Muscle of arm (tissue), 12 donors: ENCODE results near the gene TMEM33. TPM values are rescaled to one million over a fixed set of nuclear protein-coding genes. Genes with fewer than 3 reads are reported as not detected.
A peak's percentile ranks its signal among the peaks of the same experiment; 100 is the strongest.

ENCODE experiments used
- DNase-seq: peaks from one replicate; pipeline ENCODE4 v3.0.0-alpha.2; 2013
- polyA plus RNA-seq, 12 donors: library from polyadenylated mRNA; unstranded; fragments of 120-200 nt; gene quantifications; one replicate each; pipeline ENCODE4 v1.2.1, GENCODE V29; 2013; ENCODE audit not compliant: insufficient read length in 12 of 12

The TMEM33 gene
- polyA plus RNA-seq, 12 donors, result 17.5 to 39.4 (median 21.2) TPM; not detected in 1

DNA sequence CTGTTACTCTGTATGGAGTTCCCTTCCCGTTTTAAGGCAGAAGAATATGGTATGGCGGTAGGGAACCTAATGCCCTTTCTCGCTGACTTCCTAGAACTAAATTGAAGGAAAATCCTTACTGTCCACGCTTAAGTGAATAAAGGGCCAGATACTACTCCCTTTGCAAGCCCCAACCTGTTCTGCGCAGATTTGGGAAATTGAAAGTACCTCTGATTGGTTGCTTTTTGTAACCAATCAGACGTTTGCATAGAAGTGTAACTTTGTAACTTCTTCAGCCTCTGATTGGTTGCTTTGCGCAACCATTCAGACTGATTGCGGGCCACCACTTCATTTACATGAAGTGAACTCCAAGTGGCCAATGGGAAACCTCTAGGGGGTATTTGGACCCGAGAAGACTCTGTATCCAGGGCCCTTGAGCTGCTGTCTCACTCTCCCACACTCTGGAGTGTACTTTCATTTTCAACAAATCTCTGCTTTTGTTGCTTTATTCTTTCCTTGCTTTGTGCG, 1.2 kb upstream of the TMEM33 start:
- no peak for DNase-seq

DNA sequence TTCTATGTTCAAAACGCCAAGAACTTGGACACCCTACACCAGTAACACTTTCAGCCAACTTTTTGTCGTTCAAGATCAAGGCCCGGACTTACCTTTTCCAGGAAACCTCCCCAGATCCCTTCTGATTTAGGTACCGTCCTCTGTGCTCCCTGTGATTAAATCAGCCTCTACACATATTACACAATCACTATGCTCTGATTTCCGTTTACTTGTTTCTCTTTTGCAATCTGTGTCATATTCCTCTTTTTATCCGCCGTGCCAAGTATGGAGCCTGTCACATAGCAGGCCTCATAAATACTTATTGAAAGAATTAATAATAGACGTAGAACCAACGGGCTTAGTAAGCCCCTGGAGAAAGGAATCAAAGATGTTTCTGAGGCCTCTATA, 722 bp upstream of the TMEM33 start:
- DNase-seq, result no peak

DNA sequence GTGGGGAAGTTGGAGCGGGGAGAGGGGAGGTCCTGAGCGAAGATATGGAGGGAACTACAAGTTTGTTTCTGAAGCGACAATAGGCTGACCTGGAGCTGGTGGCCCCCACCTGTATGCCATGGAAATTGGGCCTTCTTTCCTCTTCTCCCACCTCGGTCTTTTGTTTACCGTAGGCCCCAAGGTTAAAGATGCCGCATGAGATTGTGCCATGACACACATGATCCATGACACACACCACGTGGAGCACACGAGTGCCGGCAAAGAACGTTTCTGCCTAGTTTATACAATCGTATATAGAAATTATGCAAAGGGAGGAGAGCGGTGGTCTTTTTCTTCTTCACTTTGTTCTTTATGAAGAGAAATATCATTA, 408 bp downstream of the TMEM33 start:
- no peak for DNase-seq

DNA sequence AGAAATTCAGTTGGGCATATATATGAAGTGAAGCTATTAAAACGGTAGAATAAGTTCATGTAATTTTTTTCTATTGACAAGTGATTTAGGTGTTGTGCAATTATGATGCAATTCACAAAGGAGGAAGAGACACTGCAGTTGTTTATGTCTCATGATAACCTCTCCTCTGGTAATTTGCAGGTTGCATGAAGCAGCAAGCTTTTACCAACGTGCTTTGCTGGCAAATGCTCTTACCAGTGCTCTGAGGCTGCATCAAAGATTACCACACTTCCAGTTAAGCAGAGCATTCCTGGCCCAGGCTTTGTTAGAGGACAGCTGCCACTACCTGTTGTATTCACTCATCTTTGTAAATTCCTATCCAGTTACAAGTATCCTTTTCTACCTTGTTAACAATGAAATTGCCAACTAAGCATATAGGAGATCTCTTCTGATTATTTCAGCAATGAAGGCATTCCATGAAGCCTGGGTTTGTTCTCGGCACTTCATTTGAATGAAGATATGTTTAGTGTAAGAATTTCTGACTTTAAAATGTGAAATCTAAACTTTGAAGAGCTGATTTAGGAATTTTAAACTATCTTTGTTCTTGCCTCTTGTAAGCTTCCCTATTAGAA, 3.9 kb downstream of the TMEM33 start:
- no peak for DNase-seq

DNA sequence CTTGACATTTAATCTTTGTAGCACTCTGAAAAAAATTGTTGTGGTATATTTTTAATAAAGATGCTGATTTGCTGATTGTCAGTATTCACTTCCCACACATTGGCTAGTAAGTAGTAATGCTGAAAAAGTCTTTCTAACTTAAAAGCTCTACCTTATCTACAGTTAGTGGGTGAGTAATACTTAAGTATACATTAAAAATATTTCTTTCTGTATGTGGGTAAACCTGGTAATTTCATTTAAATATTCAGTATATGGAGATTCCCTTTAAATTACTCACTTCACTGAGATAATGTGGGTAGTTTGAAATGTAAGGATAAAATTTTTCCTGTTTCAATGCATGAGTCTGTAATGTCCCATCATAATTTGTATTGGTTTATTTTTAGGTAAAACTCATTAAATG, 5.6 kb downstream of the TMEM33 start:
- DNase-seq, result no peak

DNA sequence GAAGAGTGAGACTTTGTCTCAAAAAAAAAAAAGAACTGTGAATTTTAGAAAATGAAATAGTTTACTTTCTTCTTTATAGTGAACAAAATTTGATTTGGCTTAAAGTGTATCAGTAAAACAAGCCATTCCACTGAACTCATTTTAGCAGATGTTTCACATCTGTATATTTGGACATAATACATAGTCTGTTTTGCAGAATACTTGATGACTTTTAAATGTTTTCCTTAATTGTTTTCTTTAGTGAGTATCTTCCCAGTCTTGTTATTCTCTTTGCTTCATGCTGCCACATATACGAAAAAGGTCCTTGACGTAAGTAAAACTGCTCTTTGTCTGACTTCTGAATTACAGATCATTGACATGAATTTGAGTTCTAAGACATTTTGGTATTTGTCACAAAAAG, 8.3 kb downstream of the TMEM33 start:
- DNase-seq, result no peak

DNA sequence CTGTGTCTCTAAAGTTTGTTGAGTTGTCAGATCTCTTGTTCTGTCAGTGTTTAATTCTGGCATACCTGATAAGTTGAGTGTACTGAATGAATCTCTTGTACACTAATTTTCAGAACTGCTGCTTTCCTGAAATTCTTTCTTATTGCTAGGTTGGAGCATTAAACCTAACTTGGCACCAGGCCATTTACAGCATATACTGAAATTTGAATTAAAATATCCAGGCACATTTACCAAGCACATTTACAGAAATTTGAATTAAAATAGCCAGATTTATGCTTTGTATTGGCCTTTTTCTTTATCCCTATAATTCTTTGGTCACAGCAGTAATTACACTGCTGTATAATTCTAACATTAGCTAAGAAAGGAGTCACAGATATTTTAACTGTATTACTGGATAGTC, 8.9 kb downstream of the TMEM33 start:
- no peak for DNase-seq

DNA sequence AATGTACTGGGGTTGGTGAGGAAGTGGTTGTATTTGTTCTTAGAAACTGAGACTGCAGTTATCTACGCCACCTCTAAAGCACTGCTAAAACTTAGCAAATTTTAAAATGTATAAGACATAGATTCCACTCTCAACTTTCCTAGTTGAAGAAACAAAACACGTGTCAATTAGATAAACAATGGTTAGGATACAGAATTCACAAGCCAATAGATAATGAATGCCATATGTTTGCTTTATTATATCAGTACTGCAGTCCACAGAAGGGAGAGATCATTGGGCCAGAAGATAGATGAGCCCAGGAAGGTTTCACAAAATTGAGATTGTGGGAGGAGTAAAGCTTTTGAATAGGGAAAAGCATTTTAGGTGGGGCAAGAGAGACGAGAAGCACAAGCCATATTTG, 14.3 kb downstream of the TMEM33 start:
- no peak for DNase-seq

DNA sequence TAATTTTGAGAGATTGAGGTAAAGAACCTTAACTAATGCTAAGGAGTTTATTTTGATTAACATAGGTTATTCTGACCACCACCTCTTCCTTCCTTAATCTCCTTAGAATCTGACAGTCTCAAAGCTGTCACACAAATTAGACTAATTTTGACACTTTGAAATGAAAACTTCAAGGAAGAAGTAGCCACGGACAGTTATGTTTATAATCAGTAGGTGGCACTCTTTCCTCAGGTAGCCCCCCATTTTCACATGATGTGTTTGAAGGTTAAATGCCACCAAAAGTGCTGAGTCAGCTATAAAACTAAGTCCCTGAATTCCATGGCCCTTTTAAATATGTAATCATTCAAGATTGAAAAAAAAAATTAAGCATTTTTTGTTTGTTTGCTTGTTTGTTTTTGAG, 22.4 kb downstream of the TMEM33 start:
- DNase-seq, result no peak

DNA sequence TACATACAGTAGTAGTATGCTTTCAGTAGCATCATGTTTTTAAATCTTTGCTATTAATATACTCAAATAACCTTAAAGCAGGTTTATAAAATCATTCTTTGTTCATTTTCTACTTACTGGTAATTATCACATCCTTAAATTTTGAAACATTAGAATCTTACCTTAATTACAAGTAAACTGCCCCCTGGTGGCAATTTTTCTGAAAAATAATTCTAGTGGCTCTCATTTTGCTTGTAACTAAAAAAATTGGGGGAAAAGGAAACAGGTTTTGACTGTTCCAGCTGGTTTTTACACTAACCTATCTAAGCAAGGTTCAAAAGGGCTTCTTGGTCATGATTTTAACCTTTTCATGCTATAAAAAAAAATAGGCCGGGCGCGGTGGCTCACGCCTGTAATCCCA, 27.9 kb downstream of the TMEM33 start:
- DNase-seq, result no peak

DNA sequence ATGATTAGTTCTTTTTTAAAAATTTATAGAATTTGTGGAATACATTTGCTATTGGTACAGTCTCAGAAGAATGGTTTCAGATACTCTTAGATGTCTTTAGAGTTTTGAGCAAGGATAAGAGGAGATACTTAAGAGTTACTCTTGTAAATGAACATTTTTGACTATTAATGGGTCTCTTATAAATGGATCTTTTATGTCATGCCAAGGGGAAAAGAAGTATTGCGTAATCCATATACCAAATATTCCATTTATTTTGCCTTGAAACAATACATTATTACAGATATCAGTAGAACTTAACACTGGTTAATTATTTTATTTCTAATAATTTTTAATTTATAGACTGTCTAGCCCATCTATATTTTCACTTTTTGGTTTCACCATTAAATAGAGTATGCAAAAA, 29.2 kb downstream of the TMEM33 start:
- DNase-seq, result no peak

DNA sequence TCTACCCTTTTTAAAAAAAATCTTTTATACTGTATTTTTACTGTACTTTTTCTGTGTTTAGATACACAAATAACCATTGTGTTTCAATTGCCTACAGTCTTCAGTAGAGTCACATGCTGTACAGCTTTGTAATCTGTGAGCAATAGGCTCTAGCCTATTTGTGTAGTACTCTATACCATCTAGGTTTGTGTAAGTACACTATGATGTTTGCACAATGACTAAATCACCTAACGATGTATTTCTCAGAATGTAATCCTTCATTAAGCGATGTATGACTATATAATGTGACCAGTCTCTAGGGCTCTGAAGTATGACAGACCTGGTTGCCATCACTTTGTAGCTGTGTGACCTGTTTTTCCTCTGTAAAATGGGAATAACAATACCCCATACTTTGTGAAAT, 32.2 kb downstream of the TMEM33 start:
- no peak for DNase-seq

DNA sequence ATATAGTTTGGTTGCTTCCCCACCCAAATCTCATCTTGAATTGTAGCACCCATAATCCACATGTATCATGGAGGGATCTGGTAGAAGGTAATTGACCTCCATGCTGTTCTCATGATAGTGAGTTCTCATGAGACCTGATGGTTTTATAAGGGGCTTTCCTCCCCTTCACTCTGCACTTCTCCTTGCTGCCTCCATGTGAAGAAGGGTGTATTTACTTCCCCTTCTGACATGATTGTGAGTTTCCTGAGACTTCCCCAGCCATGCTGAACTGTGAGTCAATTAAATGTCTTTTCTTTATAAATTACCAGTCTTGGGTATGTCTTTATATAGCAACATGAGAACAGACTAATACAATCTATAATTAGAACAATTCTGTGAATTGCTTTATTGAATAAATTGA, 34.4 kb downstream of the TMEM33 start:
- no peak for DNase-seq

DNA sequence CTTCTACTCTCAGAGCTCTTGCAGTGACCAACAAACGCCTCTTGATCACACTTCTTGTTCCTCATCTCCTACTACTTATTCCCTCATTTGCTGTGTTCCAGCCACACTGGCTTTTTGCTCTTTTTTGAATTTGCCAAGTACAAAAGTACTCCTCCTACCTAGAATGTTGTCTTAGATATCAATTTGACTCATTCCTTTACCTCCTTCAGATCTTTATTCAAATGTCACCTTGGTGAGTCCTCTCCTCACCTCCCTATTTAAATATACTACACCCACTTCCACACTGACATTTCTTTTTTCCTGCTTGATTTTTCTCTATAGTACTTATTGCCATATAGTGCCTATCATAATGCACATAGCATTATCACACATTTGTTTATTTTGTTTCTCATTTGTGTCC, 40.1 kb downstream of the TMEM33 start:
- no peak for DNase-seq

DNA sequence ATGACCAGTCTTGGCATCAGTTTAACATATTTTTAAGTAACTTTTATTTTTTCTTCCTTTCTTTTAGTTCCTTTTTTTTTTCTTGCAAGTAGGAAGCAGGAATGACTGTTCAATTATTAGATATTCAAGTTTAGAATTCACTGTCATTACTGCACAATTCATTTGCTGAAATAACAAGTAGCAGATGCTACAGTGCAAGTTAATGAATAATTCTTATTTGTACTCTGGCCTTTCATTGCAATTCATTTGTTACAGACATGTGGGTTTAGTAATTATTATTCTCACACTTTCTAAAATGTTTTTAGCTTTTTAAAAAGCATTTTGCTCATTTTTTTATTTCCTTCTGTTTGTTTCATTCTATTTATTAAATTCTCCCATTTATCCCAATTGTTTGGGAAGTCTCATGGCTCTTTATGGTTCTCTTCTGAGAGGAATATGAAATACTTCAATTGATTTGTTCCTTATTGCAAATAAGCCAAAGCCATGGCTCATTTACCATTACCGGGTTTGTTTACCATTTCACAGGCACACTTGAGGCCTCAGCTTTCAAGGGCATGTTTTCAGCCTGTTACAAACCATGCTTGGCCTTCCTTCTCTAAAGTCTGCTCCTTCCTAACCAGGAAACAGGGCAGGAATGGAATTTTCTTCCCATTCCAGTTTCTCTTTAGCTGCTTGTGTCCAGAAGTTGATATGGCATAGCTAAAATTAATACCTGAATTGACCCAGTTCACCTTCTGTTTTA, 41.7 kb downstream of the TMEM33 start:
- DNase-seq, result no peak

DNA sequence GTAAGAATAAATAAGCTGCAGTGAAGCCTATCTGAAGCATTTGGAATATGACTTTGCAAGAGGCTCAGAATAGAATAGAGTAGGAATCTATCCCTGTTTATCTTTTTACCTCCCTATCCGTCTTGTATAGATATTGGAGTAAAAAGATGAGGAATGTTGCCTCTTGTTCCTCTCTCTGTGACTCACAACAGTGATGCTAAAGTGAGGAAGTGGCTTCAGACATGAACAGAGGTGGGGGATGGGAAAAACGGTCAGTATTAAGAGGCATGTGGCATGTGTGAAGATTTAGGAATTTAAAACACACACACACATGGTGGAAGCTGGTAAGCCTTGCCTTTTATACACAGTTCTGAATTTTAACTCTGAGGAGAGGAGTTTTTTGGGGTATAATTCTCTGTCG, 42.5 kb downstream of the TMEM33 start:
- DNase-seq, result no peak

DNA sequence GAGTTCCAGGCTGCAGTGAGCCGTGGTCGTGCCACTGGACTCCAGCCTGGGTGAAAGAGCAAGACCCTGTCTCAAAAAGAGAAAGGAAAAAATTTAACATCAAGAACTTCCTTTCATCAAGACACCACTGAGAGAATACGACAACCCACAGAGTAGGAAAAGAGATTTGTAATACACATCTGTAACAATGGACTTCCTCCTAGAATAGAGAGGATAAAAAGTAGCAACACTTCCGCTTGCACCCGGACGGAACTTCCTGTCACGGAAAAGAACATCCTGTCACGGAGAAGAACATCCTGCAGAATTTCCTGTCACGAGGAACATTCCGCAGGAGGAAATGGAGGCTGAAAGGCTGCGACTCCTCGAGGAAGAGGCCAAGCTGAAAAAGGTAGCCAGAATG, 46.2 kb downstream of the TMEM33 start, which contains the start of gene DCAF4L1:
Gene DCAF4L1 (plus strand): TSS at position 301 of the 400 bp plus-strand sequence. CDS start 37 bp downstream, at position 338.
- no peak for DNase-seq

DNA sequence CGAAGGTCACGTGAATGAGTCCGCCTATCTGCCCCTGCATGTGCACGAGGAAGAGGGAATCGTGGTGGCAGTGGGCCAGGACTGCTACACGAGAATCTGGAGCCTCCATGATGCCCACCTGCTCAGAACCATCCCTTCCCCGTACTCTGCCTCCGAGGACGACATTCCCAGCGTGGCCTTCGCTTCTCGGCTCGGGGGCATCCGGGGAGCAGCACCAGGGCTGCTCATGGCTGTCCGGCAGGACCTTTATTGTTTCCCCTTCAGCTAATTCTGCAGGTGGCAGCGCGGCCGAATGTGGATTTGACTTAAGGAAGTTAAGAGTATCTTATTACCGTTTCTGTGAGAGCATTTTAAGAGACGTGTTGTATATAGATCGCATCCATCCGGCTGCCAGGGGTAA, 47.5 kb downstream of the TMEM33 start:
- no peak for DNase-seq

DNA sequence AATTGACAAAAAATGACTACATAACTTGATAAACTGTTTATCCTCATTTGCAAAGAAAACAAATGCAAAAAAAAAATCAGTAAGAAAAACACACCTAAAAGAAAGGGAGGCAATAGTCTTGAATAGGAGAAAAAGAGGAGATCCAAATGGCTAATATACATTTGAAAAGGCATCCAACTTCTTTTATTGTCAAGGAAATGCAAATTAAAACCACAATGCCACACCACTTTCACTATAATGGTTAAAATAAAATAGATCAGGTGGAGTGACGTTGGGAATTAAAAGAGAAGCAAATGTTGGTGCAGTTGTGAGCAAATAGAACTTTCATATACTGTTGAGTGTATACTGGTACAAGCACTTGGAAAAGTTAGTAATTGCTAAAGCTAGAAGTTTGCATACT, 49.9 kb downstream of the TMEM33 start:
- no peak for DNase-seq

DNA sequence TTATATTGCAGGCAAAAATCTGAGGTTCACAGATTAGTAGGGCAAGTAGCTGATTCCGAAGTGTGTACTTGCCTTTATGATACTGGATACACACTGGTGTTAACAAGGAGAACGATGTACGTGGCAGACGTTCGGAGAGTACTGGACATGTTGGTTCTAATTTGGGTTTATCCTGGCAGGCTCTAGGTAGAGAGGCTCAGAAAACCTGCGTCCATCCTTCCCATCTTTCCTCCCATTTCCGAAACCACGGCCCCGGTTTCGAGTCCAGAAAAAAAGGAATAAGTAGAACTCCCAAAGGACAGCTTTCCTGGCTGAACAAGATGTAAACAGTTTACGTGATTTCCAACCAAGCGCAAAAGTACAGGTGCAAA, 54.8 kb downstream of the TMEM33 start:
- DNase-seq, result no peak

DNA sequence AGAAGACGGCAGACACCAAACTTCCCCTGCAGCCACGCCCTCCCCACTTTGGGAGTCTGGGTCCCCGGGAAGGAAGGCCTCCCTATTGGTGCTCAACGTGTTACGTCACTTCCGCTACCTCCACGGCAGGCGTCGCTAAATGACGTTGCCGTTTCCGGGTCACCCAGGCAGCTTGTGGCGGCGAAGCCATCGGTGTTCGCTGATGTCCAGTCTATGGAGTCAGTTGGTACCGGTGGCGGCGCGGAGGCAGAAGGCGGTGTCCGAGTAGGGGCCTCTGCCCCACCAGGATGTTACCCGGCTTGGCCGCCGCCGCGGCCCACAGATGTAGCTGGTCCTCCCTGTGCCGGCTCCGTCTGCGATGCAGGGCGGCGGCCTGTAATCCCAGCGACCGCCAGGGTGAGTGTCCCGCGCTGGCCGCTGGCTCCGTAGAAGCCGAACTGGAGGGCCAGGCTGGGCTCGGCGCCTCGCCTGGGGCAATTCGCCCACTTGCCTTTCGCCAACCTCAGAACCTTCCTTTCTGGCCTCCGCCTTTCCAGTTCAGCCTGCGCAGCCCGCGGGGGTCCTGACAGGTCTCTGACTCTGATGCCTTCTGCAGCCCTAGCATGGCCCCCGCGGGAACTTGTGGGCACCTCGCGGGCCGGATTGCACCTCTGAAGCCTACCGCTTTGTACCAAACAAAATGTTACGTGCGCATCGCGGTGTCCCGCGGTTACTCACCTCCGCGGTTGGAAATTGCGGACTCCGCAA, 55.3 kb downstream of the TMEM33 start, which contains the start of gene SLC30A9:
Gene SLC30A9 (plus strand): TSS at position 166 of the 747 bp plus-strand sequence. CDS start 122 bp downstream, at position 288.
- DNase-seq, result peak; percentile 97

DNA sequence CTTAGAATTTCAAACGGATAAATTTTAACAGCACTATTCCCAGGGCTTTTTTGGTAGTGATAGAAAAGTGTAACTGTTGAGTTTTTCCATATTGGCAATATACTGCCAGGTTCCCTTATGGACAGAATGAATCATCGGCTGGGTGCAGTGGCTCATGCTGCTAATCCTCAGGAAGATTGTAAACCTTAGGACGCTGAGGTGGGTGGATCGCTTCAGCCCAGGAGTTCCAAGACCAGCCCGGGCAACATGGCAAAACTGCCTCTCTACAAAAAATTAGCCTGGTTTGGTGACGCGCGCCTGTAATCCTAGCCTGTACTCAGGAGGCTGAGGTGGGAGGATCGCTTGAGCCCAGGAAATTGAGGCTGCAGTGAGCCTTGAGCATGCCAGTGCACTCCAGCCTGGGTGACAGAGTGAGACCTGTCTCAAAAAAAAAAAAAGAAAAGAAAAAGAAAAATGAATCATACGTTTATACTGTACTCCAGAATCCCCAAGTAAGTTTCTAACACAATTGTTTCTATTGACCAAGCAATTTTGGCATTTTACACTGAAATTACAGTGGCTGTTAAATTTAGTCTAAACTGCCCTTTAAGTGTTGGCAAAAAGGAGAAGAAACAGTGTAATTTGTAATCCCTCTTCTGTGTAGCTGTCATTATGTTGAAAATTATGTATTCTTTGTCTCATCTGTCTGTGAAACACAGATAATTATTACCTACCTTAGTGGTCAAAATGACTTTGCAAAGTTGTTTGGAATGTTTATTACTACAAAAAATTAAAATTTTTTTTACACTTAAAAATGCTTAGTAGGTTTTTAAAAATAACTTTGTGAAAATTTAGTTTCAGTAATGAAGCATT, 56.9 kb downstream of the TMEM33 start:
- no peak for DNase-seq
